Psoas muscle (tissue), 8 donors: ENCODE data around the gene SLC23A2. TPM values are rescaled to one million over a fixed set of nuclear protein-coding genes. Genes with fewer than 3 reads are reported as not detected.

Experiments
- ATAC-seq, 4 donors: fragments of 200-7000 bp; cut with Tn5 transposase; one replicate each; pipeline ENCODE4 v1.9.1; 2020; ENCODE audit warnings: moderate library complexity in 3 of 4, mild to moderate bottlenecking in 2 of 4
- DNase-seq, 2 donors: peaks; one replicate each; pipeline ENCODE4 v3.0.0-alpha.2; 2020
- H3K27ac ChIP-seq: fragments of 200-600 bp; one replicate; pipeline ENCODE4 v1.8.0; 2022
- H3K27me3 ChIP-seq, 3 donors: fragments of 200-600 bp in 1 of 3; one replicate each; pipeline versions ENCODE4 v1.6.1 to v1.8.0; 2013 to 2022; ENCODE audit warnings: low read length in 2 of 3, mild to moderate bottlenecking in 2 of 3, moderate library complexity in 1 of 3; ENCODE audit not compliant: insufficient read depth in 3 of 3
- H3K36me3 ChIP-seq, 2 donors: fragments of 200-600 bp in 1 of 2; one replicate each; pipeline versions ENCODE4 v1.6.1 to v1.8.0; 2013 to 2022; ENCODE audit warnings: low read depth in 1 of 2, mild to moderate bottlenecking in 1 of 2, moderate library complexity in 1 of 2; ENCODE audit not compliant: insufficient read depth in 1 of 2
- H3K4me1 ChIP-seq: fragments of 200-600 bp; one replicate; pipeline ENCODE4 v1.8.0; 2022
- H3K4me3 ChIP-seq: fragments of 200-600 bp; one replicate; pipeline ENCODE4 v1.8.0; 2022; ENCODE audit warnings: mild to moderate bottlenecking
- H3K9me3 ChIP-seq: fragments of 200-600 bp; one replicate; pipeline ENCODE4 v1.8.0; 2022
- WGBS, 3 donors: extraction: QIAGEN DNeasy Blood & Tissue Kit; methylation state at CpG; one replicate each; pipeline versions ENCODE4 v1.1.6 to v1.1.7; 2013; 5-methylcytosine and 5-hydroxymethylcytosine counted together
- intact Hi-C, 2 donors: fragments of 100-400 bp; cut with DNase I; formaldehyde crosslinking; loops; one replicate each; pipeline versions ENCODE4 v1.11.0 to v1.14.2; 2022
- polyA plus RNA-seq, 3 donors: library from polyadenylated mRNA; stranded (reverse); fragments of 200-250 nt; gene quantifications; one replicate each; pipeline ENCODE4 v1.2.3, GENCODE V29; 2013
- total RNA-seq, 4 donors: library from RNA; stranded (reverse); fragmentation: NEBNext Ultra II Directional in 2 of 4; extraction: Animal tissue kit (Norgen Biotek cat#: 25700) in 2 of 4; gene quantifications; one replicate each; pipeline versions ENCODE4 v1.2.1 to v1.2.4, GENCODE V29; 2021 to 2023
- TF ChIP-seq, protein P1 (sequence below): fragments of 200-600 bp; IDR thresholded peaks from one replicate; pipeline ENCODE4 v1.8.0; 2022; ENCODE audit warnings: antibody characterized with exemption
- donor health status: healthy with polysubstance abuse.
- donor health status: DM: no; HTN: no; CAD: no; lungs with moderate emphysema.
- donor health status: Bipolar disorder and iron deficiency.
- donor health status: healthy.
- donor health status: DM: yes; HTN: yes; CAD: no.
- donor health status: DM: no; HTN: no; CAD: no.
- donor health status: DM: no; HTN: no; CAD: no.
- donor health status: DM: yes; HTN: yes; CAD: no.

SLC23A2 gene
- total and polyA plus RNA-seq, 7 donors, result 0.87 to 4.9 (median 3.4) TPM

DNA sequence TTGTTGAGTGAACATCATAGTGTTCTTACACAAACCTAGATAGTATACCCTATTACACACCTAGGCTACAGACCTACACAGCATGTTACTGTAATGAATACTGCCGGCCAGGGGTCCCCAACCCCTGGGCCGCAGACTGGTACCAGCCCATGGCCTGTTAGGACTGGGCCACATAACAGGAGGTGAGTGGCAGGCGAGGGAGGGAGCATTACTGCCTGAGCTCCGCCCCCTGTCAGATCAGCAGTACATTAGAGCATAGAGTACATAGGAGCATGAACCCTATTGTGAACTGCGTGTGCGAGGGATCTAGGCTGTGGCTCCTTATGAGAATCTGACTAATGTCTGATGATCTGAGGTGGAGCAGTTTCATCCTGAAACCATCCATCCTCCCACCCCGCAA lies 153.3 kb downstream of the SLC23A2 start:
- intact Hi-C loops, result no loop called here
- 87 to 91% (median 91%) methylated on average over 7 of the region's 7 CpGs for WGBS, 3 donors

DNA sequence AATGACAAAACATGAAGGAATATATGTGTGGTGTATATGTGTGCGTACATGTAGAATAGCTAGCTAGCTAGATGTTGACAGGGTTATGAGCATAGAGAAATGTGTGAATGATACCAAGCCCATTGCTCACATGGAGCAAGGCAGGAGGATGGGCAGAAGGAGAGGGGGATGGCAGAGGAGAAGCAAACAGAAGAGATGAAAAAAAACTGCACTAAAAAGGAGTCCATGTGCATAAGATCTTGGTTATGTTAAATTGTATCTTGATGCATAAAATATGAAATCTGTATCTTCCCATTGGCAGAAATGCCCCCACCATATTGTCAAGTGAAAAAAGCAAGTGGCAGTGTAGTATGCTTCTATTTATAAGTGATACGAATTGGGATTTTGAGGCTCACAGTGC lies 154.5 kb downstream of the SLC23A2 start:
- TF ChIP-seq, protein P1, sequence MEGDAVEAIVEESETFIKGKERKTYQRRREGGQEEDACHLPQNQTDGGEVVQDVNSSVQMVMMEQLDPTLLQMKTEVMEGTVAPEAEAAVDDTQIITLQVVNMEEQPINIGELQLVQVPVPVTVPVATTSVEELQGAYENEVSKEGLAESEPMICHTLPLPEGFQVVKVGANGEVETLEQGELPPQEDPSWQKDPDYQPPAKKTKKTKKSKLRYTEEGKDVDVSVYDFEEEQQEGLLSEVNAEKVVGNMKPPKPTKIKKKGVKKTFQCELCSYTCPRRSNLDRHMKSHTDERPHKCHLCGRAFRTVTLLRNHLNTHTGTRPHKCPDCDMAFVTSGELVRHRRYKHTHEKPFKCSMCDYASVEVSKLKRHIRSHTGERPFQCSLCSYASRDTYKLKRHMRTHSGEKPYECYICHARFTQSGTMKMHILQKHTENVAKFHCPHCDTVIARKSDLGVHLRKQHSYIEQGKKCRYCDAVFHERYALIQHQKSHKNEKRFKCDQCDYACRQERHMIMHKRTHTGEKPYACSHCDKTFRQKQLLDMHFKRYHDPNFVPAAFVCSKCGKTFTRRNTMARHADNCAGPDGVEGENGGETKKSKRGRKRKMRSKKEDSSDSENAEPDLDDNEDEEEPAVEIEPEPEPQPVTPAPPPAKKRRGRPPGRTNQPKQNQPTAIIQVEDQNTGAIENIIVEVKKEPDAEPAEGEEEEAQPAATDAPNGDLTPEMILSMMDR, result no peak
- no peaks in the 10 kb centered on the region for H3K4me1 ChIP-seq

More for the DNA sequence above, 153.3 kb downstream of the SLC23A2 start:
- DNase-seq (no peak), ATAC-seq (no peak)
- H3K27ac ChIP-seq, result no peak overlapping the region
- H3K9me3 ChIP-seq, result no peaks in the 10 kb centered on the region
- no peak overlapping the region for H3K4me3 ChIP-seq
- H3K27me3 ChIP-seq, result no peaks in the 10 kb centered on the region
- no peaks in the 10 kb centered on the region for H3K4me1 ChIP-seq
- TF ChIP-seq, protein P1, result no peak
- peaks cover 0 to 4% of the 10 kb centered on the region in 2 donors for H3K36me3 ChIP-seq

DNA sequence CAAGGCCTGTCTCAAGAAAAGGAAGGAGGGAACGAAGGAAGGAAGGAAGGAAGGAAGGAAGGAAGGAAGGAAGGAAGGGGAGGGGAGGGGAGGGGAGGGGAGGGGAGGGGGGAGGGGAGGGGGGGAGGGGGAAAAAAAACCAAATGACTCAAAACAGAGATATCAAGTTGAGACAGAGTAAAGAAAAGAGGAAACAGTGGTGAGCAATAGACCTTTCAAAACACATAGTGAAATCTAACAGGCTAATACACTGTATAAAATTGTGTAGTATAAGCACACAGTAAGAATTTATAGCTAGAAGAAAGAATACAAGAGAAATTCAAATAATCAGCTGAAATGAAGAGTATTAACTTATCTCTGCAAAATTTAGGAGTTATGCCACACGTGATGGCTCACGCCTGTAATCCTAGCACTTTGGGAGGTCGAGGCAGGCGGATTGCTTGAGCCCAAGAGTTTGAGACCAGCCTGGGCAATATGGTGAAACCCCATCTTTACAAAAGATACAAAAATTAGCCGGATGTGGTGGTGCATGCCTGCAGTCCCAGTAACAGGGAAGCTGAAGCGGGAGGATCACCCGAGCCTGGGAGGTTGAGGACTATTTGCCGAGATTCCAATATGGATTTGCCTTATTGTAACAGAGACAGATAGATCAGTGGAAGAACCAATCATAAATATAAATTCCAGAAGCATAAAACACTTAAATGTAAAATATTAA lies 156.4 kb downstream of the SLC23A2 start:
- Histone ChIP-seq H3K27ac (no peak overlapping the region), H3K27me3 (no peaks in the 10 kb centered on the region), H3K9me3 (no peaks in the 10 kb centered on the region), H3K4me3 (no peak overlapping the region), H3K4me1 (no peaks in the 10 kb centered on the region), H3K36me3 (no peaks in the 10 kb centered on the region)
- no peak for ATAC-seq
- intact Hi-C loops, result no loop called here
- no peak for DNase-seq
- WGBS, 3 donors, result 86 to 88% (median 87%) methylated on average over 8 of the region's 9 CpGs
- TF ChIP-seq, protein P1, result no peak

More for the DNA sequence above, 154.5 kb downstream of the SLC23A2 start:
- intact Hi-C loops, result no loop called here
- WGBS, 3 donors, result 86 to 92% (median 87%) methylated on average over 2 of the region's 2 CpGs
- Histone ChIP-seq H3K9me3 (no peaks in the 10 kb centered on the region), H3K27ac (no peak overlapping the region), H3K4me3 (no peak overlapping the region), H3K27me3 (no peaks in the 10 kb centered on the region), H3K36me3 (no peaks in the 10 kb centered on the region)
- no peak for DNase-seq
- no peak for ATAC-seq

DNA sequence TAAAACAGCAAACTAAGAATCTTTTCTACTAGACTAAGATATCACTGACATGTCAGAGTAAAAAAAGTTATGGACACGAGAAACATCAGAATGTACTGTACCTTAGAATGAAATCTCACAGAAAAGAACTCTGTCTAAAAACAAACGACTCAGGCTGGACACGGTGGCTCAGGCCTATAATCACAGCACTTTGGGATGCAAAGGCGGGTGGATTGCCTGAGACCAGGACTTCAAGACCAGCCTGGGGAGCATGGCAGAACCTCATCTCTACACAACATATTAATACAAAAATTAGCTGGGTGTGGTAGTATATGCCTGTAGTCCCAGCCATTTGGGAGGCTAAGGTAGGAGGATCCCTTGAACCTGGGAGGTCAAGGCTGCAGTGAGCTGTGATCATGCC lies 157.0 kb downstream of the SLC23A2 start:
- Histone ChIP-seq H3K4me3 (no peak overlapping the region), H3K27me3 (no peaks in the 10 kb centered on the region), H3K9me3 (no peaks in the 10 kb centered on the region), H3K36me3 (no peaks in the 10 kb centered on the region), H3K4me1 (no peaks in the 10 kb centered on the region), H3K27ac (no peak overlapping the region)
- ATAC-seq (no peak), DNase-seq (no peak)
- intact Hi-C loops, result no loop called here
- 55 to 65% (median 63%) methylated on average over 4 of the region's 4 CpGs for WGBS, 3 donors
- TF ChIP-seq, protein P1, result no peak

DNA sequence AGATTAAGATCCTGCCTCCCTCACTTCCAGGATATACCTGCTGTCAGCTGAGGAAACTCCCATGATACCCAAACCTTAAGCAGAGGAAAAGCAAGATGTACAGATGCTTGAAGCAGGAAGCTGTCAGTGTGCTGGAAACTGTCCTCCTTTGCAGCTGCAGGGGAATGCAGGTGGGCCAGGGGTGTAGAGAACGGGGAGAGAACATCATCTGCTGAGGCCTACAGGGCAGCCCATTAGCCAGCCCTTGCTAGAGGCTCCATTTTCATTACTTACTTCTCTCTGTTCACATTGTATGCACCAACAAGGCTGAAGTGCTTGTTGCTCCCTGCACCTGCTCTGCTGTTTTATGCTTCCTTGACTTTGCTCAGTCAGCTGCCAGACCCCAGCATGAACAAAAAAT lies 160.5 kb downstream of the SLC23A2 start:
- 64 to 93% (median 76%) methylated on average over 1 of the region's 1 CpG for WGBS, 3 donors
- intact Hi-C loops, result no loop called here
- Histone ChIP-seq H3K27me3 (peaks cover 0 to 7% (median 0%) of the 10 kb centered on the region in 3 donors), H3K27ac (no peak overlapping the region), H3K4me1 (no peaks in the 10 kb centered on the region), H3K9me3 (no peaks in the 10 kb centered on the region), H3K4me3 (no peak overlapping the region), H3K36me3 (no peaks in the 10 kb centered on the region)
- TF ChIP-seq, protein P1, result no peak
- ATAC-seq, result no peak
- no peak for DNase-seq
